ENCODE measurements around the gene ULBP1. TPM values are rescaled to one million over a fixed set of nuclear protein-coding genes. Genes with fewer than 3 reads are reported as not detected.
A peak's percentile ranks its signal among the peaks of the same experiment; 100 is the strongest.
"Not testable (repeated sequence)": the region's sequence is repeated elsewhere in the genome, so short reads cannot be mapped to it uniquely, and the experiment has no call there.

The ULBP1 gene
- total RNA-seq, 1 donor from 2014 or later: 1.2 TPM

- Histone ChIP-seq H3K4me3 (no peak overlapping the region), H3K27me3 (peaks cover 94% of the 10 kb centered on the region), H3K4me1 (peaks cover 18% of the 10 kb centered on the region), H3K36me3 (no peaks in the 10 kb centered on the region), H3K27ac (no peak overlapping the region), H3K9me3 (no peaks in the 10 kb centered on the region)
- DNase-seq (no peak), ATAC-seq (no peak)
- intact Hi-C loops (cut with DNase I): loop anchor here (5.0 kb wide), 1 partner anchor 81 kb away; no protein-coding TSS in a partner anchor
- TF ChIP-seq CTCF (IDR thresholded peaks at IDR 0.05): no peak
These were observed 27.0 kb upstream of the ULBP1 start for GRCh38 chr6:149936743-149937142.

GRCh38 chr6:149938013-149938570, 25.7 kb upstream of the ULBP1 start:
- peak; percentile 53 for ATAC-seq
- not testable (repeated sequence) for H3K36me3 ChIP-seq, DNase-seq, H3K27ac ChIP-seq, H3K9me3 ChIP-seq
- intact Hi-C loops (cut with DNase I): loop anchor here (5.0 kb wide), 1 partner anchor 79 kb away; no protein-coding TSS in a partner anchor
- H3K4me1 ChIP-seq: peaks cover 23% of the 10 kb centered on the region
- H3K4me3 ChIP-seq: peak overlapping the region; percentile 53
- TF ChIP-seq CTCF (IDR thresholded peaks at IDR 0.05): peak; percentile 9
- H3K27me3 ChIP-seq: peaks cover 88% of the 10 kb centered on the region

GRCh38 chr6:149938571-149939355, 25.0 kb upstream of the ULBP1 start:
- intact Hi-C loops (cut with DNase I): loop anchor here (5.0 kb wide), 1 partner anchor 79 kb away; no protein-coding TSS in a partner anchor
- H3K36me3 ChIP-seq: no peaks in the 10 kb centered on the region
- H3K4me3 ChIP-seq: peak overlapping the region; percentile 53
- DNase-seq (no peak), ATAC-seq (no peak)
- H3K27me3 ChIP-seq: peaks cover 82% of the 10 kb centered on the region
- no peaks in the 10 kb centered on the region for H3K9me3 ChIP-seq
- no peak overlapping the region for H3K27ac ChIP-seq
- H3K4me1 ChIP-seq: peaks cover 23% of the 10 kb centered on the region
- TF ChIP-seq CTCF (IDR thresholded peaks at IDR 0.05): no peak

GRCh38 chr6:149939356-149939648, 24.4 kb upstream of the ULBP1 start:
- H3K4me3 ChIP-seq: no peak overlapping the region
- no peak for TF ChIP-seq CTCF (IDR thresholded peaks at IDR 0.05)
- peaks cover 76% of the 10 kb centered on the region for H3K27me3 ChIP-seq
- no peak for ATAC-seq
- DNase-seq: no peak
- intact Hi-C loops (cut with DNase I): loop anchor here (5.0 kb wide), 1 partner anchor 78 kb away; no protein-coding TSS in a partner anchor
- no peaks in the 10 kb centered on the region for H3K36me3 ChIP-seq
- H3K27ac ChIP-seq: no peak overlapping the region
- no peaks in the 10 kb centered on the region for H3K9me3 ChIP-seq
- peaks cover 23% of the 10 kb centered on the region for H3K4me1 ChIP-seq

GRCh38 chr6:149939909-149940671, 23.7 kb upstream of the ULBP1 start:
- intact Hi-C loops (cut with DNase I): loop anchor here (5.0 kb wide), 1 partner anchor 77 kb away; no protein-coding TSS in a partner anchor
- H3K27me3 ChIP-seq: peaks cover 68% of the 10 kb centered on the region
- no peak for TF ChIP-seq CTCF (IDR thresholded peaks at IDR 0.05)
- no peak overlapping the region for H3K4me3 ChIP-seq
- H3K36me3 ChIP-seq: no peaks in the 10 kb centered on the region
- H3K4me1 ChIP-seq: peaks cover 23% of the 10 kb centered on the region
- ATAC-seq: no peak
- DNase-seq: no peak
- no peak overlapping the region for H3K27ac ChIP-seq
- H3K9me3 ChIP-seq: no peaks in the 10 kb centered on the region
